ENCODE data around the gene PBX1. TPM values are rescaled to one million over a fixed set of nuclear protein-coding genes. Genes with fewer than 3 reads are reported as not detected.
"Not testable (repeated sequence)": the region's sequence is repeated elsewhere in the genome, so short reads cannot be mapped to it uniquely, and the experiment has no call there.

The PBX1 gene
- 0.99 and 1.3 TPM in 2 replicates for total RNA-seq

- peak; percentile 54 to 98 for DNase-seq (ENCODE audit: low read depth in 2 of 2)
Observed at GRCh38 chr1:164558461-164559341, at the start of gene PBX1. Gene PBX1, plus strand, starts transcription at chr1:164559184.

GRCh38 chr1:164510435-164510834, 48.5 kb upstream of the PBX1 start:
- DNase-seq (ENCODE audit: low read depth in 2 of 2), result peak in 1 of 2 donors; percentile 9

- DNase-seq (ENCODE audit: low read depth in 2 of 2), result no peak
Observed at GRCh38 chr1:164511001-164511705, 47.8 kb upstream of the PBX1 start.

- DNase-seq (ENCODE audit: low read depth in 2 of 2), result no peak
Observed at GRCh38 chr1:164515231-164515630, 43.8 kb upstream of the PBX1 start.

GRCh38 chr1:164515711-164516331, 43.2 kb upstream of the PBX1 start:
- no peak for DNase-seq (ENCODE audit: low read depth in 2 of 2)

GRCh38 chr1:164516591-164516990, 42.4 kb upstream of the PBX1 start:
- no peak for DNase-seq (ENCODE audit: low read depth in 2 of 2)

- DNase-seq (ENCODE audit: low read depth in 2 of 2), result no peak
Observed at GRCh38 chr1:164518692-164519332, 40.2 kb upstream of the PBX1 start.

GRCh38 chr1:164519426-164519825, 39.6 kb upstream of the PBX1 start:
- no peak for DNase-seq (ENCODE audit: low read depth in 2 of 2)

GRCh38 chr1:164524810-164525209, 34.2 kb upstream of the PBX1 start:
- DNase-seq (ENCODE audit: low read depth in 2 of 2), result no peak

- DNase-seq (ENCODE audit: low read depth in 2 of 2), result no peak
Observed at GRCh38 chr1:164534863-164535610, 23.9 kb upstream of the PBX1 start.

GRCh38 chr1:164552463-164552988, 6.5 kb upstream of the PBX1 start:
- DNase-seq (ENCODE audit: low read depth in 2 of 2), result not testable (repeated sequence)

- DNase-seq (ENCODE audit: low read depth in 2 of 2), result no peak
Observed at GRCh38 chr1:164557270-164557669, 1.7 kb upstream of the PBX1 start.

- peak; percentile 2 to 37 for DNase-seq (ENCODE audit: low read depth in 2 of 2)
Observed at GRCh38 chr1:164559342-164560051, 513 bp downstream of the PBX1 start.

- DNase-seq (ENCODE audit: low read depth in 2 of 2), result peak in 1 of 2 donors; percentile 28
Observed at GRCh38 chr1:164560121-164560541, 1.1 kb downstream of the PBX1 start.

- no peak for DNase-seq (ENCODE audit: low read depth in 2 of 2)
Observed at GRCh38 chr1:164560556-164560955, 1.6 kb downstream of the PBX1 start.

GRCh38 chr1:164561007-164561406, 2.0 kb downstream of the PBX1 start:
- no peak for DNase-seq (ENCODE audit: low read depth in 2 of 2)

- DNase-seq (ENCODE audit: low read depth in 2 of 2), result no peak
Observed at GRCh38 chr1:164561472-164561871, 2.5 kb downstream of the PBX1 start.

GRCh38 chr1:164562061-164562460, 3.1 kb downstream of the PBX1 start:
- DNase-seq (ENCODE audit: low read depth in 2 of 2), result no peak

GRCh38 chr1:164562511-164562910, 3.5 kb downstream of the PBX1 start:
- no peak for DNase-seq (ENCODE audit: low read depth in 2 of 2)

GRCh38 chr1:164562947-164563520, 4.0 kb downstream of the PBX1 start:
- DNase-seq (ENCODE audit: low read depth in 2 of 2), result no peak

Data from lung microvascular endothelial cell (primary cell).